Endothelial cell of umbilical vein (primary cell): ENCODE data around the gene DNMT1. TPM values are rescaled to one million over a fixed set of nuclear protein-coding genes. Genes with fewer than 3 reads are reported as not detected.

Experiments used
- BruUV-seq: library from RNA; stranded (reverse); fragments of 400-500 nt; replicated peaks from 2 replicates; lab custom pipeline; 2021; lab: Mats Ljungman, UMichigan
- CTCF ChIA-PET: fragments of 300-600, 350-600 bp; sonication (Branson Sonifier 250); formaldehyde crosslinking; loops from one replicate; lab custom pipeline; 2021; ENCODE audit warnings: antibody characterized with exemption, inconsistent platforms; lab: Charles Lee
- POLR2A ChIA-PET: fragments of 300-600, 350-600 bp; sonication (Branson Sonifier 250); formaldehyde crosslinking; loops from one replicate; lab custom pipeline; 2021; ENCODE audit warnings: antibody characterized with exemption, inconsistent platforms; lab: Charles Lee
- DNase-seq: peaks from one replicate; pipeline ENCODE4 v3.0.0-alpha.2; 2011; ENCODE audit warnings: low read depth, low spot score
- FAIRE-seq: peaks from 2 replicates; lab custom pipeline; 2011; peaks lifted over from hg19 to GRCh38; lab: Jason Lieb, UNC
- H2AFZ ChIP-seq: 2 replicates; pipeline ENCODE4 v1.6.0; 2012; ENCODE audit warnings: low read depth, low read length, control low read depth, inconsistent platforms
- H3K27ac ChIP-seq: 2 replicates; pipeline ENCODE4 v1.5.1; 2011; ENCODE audit warnings: low read depth, mild to moderate bottlenecking, control low read depth, low read length, moderate library complexity; ENCODE audit not compliant: insufficient read depth
- H3K27me3 ChIP-seq, 2 experiments: 2 replicates each; pipeline versions ENCODE4 v1.6.0 to v1.6.1; 2011; ENCODE audit warnings: low read length in 2 of 2, mixed read lengths in 1 of 2; ENCODE audit not compliant: control insufficient read depth in 2 of 2, insufficient read depth in 2 of 2
- H3K36me3 ChIP-seq, 2 experiments: 2 replicates in 1 of 2; 3 replicates in 1 of 2; pipeline ENCODE4 v1.5.1; 2011; ENCODE audit warnings: low read length in 2 of 2, mild to moderate bottlenecking in 1 of 2, moderate library complexity in 1 of 2; ENCODE audit not compliant: control insufficient read depth in 2 of 2, insufficient read depth in 2 of 2; ENCODE audit errors: extremely low read depth in 1 of 2
- H3K4me1 ChIP-seq: 3 replicates; pipeline ENCODE4 v1.5.1; 2011; ENCODE audit warnings: mild to moderate bottlenecking, low read length; ENCODE audit not compliant: control insufficient read depth, insufficient read depth; ENCODE audit errors: extremely low read depth
- H3K4me2 ChIP-seq: 2 replicates; pipeline ENCODE4 v1.6.1; 2011; ENCODE audit warnings: low read length, control low read depth, mixed read lengths; ENCODE audit not compliant: insufficient read depth
- H3K4me3 ChIP-seq, 3 experiments: fragments of 200-600 bp in 1 of 3; sonication (generic), shearing (Covaris generic) in 1 of 3; replicated peaks in 1 of 3; 2 replicates each; pipeline ENCODE4 v1.5.1; 2011 to 2016; ENCODE audit warnings: control low read depth in 3 of 3, low read length in 3 of 3, mild to moderate bottlenecking in 2 of 3, inconsistent platforms in 1 of 3, low read depth in 1 of 3, moderate library complexity in 1 of 3; ENCODE audit not compliant: insufficient read depth in 1 of 3
- H3K79me2 ChIP-seq: 2 replicates; pipeline ENCODE4 v1.6.0; 2012; ENCODE audit warnings: low read length, inconsistent platforms; ENCODE audit not compliant: control insufficient read depth, insufficient read depth
- H3K9ac ChIP-seq: replicated peaks from 2 replicates; pipeline ENCODE3; 2011; ENCODE audit warnings: low read length, control low read depth; ENCODE audit not compliant: insufficient read depth; ENCODE audit errors: extremely low read depth
- H3K9me1 ChIP-seq: replicated peaks from 3 replicates; pipeline ENCODE4 v1.6.0; 2011; ENCODE audit warnings: mild to moderate bottlenecking, low read length; ENCODE audit not compliant: control insufficient read depth, insufficient read depth; ENCODE audit errors: extremely low read depth
- H3K9me3 ChIP-seq: replicated peaks from 2 replicates; pipeline ENCODE4 v1.5.1; 2012; ENCODE audit warnings: low read length, inconsistent platforms; ENCODE audit not compliant: control insufficient read depth, insufficient read depth
- H4K20me1 ChIP-seq: replicated peaks from 2 replicates; pipeline ENCODE3; 2011; ENCODE audit warnings: mild to moderate bottlenecking, low read length; ENCODE audit not compliant: control insufficient read depth, insufficient read depth; ENCODE audit errors: extremely low read depth
- EZH2 ChIP-seq: IDR thresholded peaks from 2 replicates; pipeline ENCODE4 v1.6.1; 2012; ENCODE audit warnings: borderline replicate concordance, low read depth, mild to moderate bottlenecking, moderate library complexity, low read length, inconsistent platforms; ENCODE audit not compliant: severe bottlenecking
- FOS ChIP-seq: IDR thresholded peaks from 2 replicates; pipeline ENCODE4 v1.6.1; 2011; ENCODE audit warnings: mild to moderate bottlenecking, low read length, moderate library complexity, borderline replicate concordance; ENCODE audit not compliant: insufficient read depth
- POLR2A ChIP-seq: IDR thresholded peaks from 2 replicates; pipeline ENCODE4 v1.6.1; 2012; ENCODE audit warnings: low read depth, mild to moderate bottlenecking, control low read depth, low read length
- POLR2AphosphoS5 ChIP-seq: IDR thresholded peaks from 2 replicates; pipeline ENCODE4 v1.6.1; 2012; ENCODE audit warnings: low read depth, mild to moderate bottlenecking, control low read depth, low read length, moderate library complexity; ENCODE audit not compliant: insufficient read depth
- dilution Hi-C: fragments of 300-500 bp; cut with MboI; formaldehyde crosslinking; loops from one replicate; pipeline ENCODE4 v1.15.0; 2019; ENCODE audit warnings: low sequenced_read_pairs; ENCODE audit not compliant: extremely low pct_ligation_motif_present
- intact Hi-C: fragments of 100-400 bp; cut with micrococcal nuclease; formaldehyde crosslinking; loops from one replicate; pipeline ENCODE4 v1.10.0; 2022
- polyA plus RNA-seq, 4 experiments: library from polyadenylated mRNA; depleted of rRNA in 3 of 4; stranded (reverse) in 3 of 4; unstranded in 1 of 4; fragments of >200 nt; gene quantifications; 2 replicates each; pipeline versions ENCODE4 v1.2.1 to v1.2.3, GENCODE V29; 2011 to 2012; ENCODE audit warnings: missing spikeins in 1 of 4
- total RNA-seq: library from RNA; stranded (reverse); gene quantifications from 2 replicates; pipeline ENCODE4 v1.2.3, GENCODE V29; 2021
- TF ChIP-seq, protein P1 (sequence below): IDR thresholded peaks from 2 replicates; pipeline ENCODE4 v1.6.1; 2011; ENCODE audit not compliant: insufficient read depth, insufficient read length
- TF ChIP-seq, protein P2 (sequence below), 2 donors: IDR thresholded peaks; 1 replicate in 1 of 2; 2 replicates in 1 of 2; pipeline ENCODE4 v1.5.1; 2011; ENCODE audit warnings: low read length in 2 of 2, mild to moderate bottlenecking in 2 of 2, moderate library complexity in 2 of 2, control low read depth in 1 of 2, inconsistent platforms in 1 of 2, low read depth in 1 of 2; ENCODE audit not compliant: insufficient read depth in 1 of 2; ENCODE audit errors: extremely low read depth in 1 of 2

Gene DNMT1
- total and polyA plus RNA-seq, 2 donors (not counting 3 experiments of a cell fraction or from before 2014, with no cell fraction given): 53.4 to 165 TPM

DNA sequence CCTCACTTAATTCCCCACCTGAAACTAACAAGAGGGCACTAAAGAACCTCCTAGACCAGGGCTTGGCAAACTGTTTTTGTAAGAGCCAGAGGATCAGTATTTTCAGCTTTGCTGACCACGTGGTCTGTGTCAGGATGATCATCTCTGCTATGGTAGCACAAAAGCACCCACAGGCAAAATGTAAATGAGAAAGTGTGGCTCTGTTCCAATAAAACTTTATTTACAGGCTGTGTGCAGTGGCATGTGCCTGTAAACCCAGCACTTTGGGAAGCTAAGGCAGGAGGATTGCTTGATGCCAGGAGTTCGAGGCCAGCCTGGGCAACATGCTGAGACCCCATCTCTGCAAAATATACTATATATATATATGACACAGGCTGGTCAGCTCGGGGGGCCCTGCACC is 31.2 kb downstream of the DNMT1 start:
- intact Hi-C loops: no loop called here
- FAIRE-seq (no peak), DNase-seq (no peak)
- H3K4me3 ChIP-seq: no peak overlapping the region
- H3K36me3 ChIP-seq: peaks cover 13 to 39% of the 10 kb centered on the region in 2 experiments
- dilution Hi-C loops: no loop called here
- ChIA-PET CTCF (interaction anchor here (0.7 to 1.2 kb wide), 2 partner anchors 86 to 106 kb away, joined by 3 to 5 read pairs; no protein-coding TSS in a partner anchor), POLR2A (no interaction called here)
- no peak overlapping the region for H2AFZ ChIP-seq
- H3K9ac ChIP-seq: no peak overlapping the region
- H3K27me3 ChIP-seq: no peaks in the 10 kb centered on the region
- no peaks in the 10 kb centered on the region for H3K9me3 ChIP-seq
- TF ChIP-seq, protein P1, sequence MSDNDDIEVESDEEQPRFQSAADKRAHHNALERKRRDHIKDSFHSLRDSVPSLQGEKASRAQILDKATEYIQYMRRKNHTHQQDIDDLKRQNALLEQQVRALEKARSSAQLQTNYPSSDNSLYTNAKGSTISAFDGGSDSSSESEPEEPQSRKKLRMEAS: no peak
- no peak for TF ChIP-seq EZH2
- no peak for TF ChIP-seq FOS
- TF ChIP-seq POLR2A: no peak
- TF ChIP-seq POLR2AphosphoS5: no peak
- TF ChIP-seq, protein P2, sequence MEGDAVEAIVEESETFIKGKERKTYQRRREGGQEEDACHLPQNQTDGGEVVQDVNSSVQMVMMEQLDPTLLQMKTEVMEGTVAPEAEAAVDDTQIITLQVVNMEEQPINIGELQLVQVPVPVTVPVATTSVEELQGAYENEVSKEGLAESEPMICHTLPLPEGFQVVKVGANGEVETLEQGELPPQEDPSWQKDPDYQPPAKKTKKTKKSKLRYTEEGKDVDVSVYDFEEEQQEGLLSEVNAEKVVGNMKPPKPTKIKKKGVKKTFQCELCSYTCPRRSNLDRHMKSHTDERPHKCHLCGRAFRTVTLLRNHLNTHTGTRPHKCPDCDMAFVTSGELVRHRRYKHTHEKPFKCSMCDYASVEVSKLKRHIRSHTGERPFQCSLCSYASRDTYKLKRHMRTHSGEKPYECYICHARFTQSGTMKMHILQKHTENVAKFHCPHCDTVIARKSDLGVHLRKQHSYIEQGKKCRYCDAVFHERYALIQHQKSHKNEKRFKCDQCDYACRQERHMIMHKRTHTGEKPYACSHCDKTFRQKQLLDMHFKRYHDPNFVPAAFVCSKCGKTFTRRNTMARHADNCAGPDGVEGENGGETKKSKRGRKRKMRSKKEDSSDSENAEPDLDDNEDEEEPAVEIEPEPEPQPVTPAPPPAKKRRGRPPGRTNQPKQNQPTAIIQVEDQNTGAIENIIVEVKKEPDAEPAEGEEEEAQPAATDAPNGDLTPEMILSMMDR (IDR thresholded peaks at IDR 0.05; ENCODE audit: extremely low read depth in 1 of 2, insufficient read depth in 1 of 2, low read depth in 1 of 2, low read length in 2 of 2): no peak
- H3K9me1 ChIP-seq: no peaks in the 10 kb centered on the region
- no peak overlapping the region for H3K27ac ChIP-seq
- H3K4me2 ChIP-seq: no peak overlapping the region
- no peaks in the 10 kb centered on the region for H4K20me1 ChIP-seq
- H3K4me1 ChIP-seq: no peaks in the 10 kb centered on the region
- no TSS peak for BruUV-seq
- H3K79me2 ChIP-seq: no peaks in the 10 kb centered on the region
